GM18502 (cell line): Measurements from ENCODE around the gene LCMT2.
"Not testable (repeated sequence)": the region's sequence is repeated elsewhere in the genome, so short reads cannot be mapped to it uniquely, and the experiment has no call there.

ENCODE experiments used
- ATAC-seq: cut with Tn5 transposase; IDR thresholded peaks from one replicate; pipeline ENCODE4 v1.9.1; 2021; ENCODE audit warnings: mild to moderate bottlenecking; ENCODE audit not compliant: unreplicated experiment, poor library complexity

The LCMT2 gene

GRCh38 chr15:43316016-43316970 is 14.1 kb downstream of the LCMT2 start:
- no peak for ATAC-seq

DNA sequence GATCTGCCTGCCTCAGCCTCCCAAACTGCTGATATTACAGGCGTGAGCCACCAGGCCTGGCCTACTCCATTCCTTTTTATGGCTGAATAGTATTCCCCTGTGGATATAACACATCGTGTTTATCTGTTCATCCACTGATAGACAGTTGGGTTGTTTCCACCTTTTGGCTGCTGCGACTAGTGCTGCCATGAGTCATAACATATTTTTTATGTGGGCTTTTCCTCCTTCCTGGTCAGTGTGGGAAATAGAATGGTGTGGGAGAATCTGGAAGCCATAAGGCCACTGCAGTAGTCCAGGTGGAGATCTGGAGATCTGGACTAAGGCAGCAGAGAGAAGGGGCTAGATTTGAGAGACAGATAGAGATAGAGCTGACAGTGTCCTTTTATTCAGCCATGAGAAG is 16.2 kb downstream of the LCMT2 start:
- ATAC-seq, result no peak

GRCh38 chr15:43312378-43312777 is 18.0 kb downstream of the LCMT2 start:
- no peak for ATAC-seq

DNA sequence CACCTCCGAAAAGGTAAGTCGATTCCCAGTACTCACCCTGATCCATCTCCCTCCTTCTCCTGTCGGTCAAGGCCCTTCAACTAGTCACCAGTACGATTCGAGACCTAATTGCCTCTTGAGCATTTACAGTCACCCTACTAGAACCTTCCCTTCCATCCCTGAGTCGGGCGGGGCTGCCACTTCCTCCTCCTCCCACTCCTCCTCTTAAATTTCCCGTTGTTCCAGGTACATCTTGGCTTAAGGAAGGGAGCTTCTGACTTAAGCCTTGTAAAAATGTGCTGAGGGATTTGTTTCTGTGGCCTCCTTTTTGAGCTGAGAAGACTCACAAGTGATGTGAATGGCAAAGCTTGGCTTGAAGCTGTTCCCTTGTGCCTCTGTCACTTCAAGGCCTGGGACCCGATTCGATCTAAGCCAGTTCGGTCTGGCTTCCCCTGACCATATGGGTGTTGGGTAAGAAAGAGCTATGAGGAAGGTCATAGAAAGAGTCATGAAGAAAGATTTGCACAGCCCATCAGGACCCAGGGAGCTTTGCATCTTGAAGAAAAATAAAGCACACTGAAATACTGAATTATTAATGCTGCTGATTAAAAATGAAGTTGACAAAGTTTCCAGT is 28.1 kb downstream of the LCMT2 start, which contains the start of gene TGM7:
TGM7 (minus strand) TSS at position 51 of the 613 bp plus-strand sequence.
- ATAC-seq, result no peak

DNA sequence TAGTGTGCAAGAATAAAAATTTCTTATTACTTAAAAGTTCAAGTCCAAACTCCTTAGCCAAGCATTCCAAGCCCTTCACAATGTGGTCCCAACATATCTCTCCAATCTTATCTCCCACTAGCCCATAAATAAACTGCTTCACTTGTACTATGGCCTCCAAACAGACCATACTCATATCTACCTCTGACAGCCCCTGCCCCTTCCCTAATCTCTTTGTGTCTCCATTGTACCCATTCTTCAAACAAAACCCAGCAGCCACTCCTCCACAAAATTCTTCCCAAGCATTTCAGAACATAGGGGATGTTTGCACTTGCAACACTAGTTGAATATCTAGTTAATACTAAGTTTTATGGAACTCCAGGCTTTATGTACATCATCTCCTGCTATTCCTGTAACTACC is 30.5 kb downstream of the LCMT2 start:
- ATAC-seq, result no peak

GRCh38 chr15:43299411-43299810 is 31.0 kb downstream of the LCMT2 start:
- ATAC-seq, result no peak

GRCh38 chr15:43294091-43294706 is 36.2 kb downstream of the LCMT2 start:
- ATAC-seq, result no peak

DNA sequence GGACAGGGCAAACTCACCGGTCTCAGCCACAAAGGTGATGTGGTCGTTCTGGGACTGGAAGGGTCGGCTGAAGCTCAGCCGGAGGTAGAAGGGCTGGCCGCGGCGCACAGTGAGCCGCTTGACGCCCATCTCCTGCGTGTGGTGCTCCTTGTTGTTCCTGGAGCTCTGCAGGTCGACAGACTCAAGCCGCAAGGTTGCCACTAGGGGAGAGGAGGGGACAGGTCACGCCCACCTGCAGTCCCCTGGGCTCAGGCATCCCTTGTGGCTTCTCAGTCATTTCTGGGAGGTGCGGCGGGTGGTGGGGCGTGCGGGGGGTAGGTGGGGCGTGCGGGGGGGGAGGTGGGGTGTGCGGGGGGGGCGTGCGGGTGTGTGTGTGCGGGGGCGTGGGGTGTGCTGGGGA is 36.9 kb downstream of the LCMT2 start:
- no peak for ATAC-seq

GRCh38 chr15:43292375-43293078 is 37.8 kb downstream of the LCMT2 start:
- ATAC-seq, result no peak

DNA sequence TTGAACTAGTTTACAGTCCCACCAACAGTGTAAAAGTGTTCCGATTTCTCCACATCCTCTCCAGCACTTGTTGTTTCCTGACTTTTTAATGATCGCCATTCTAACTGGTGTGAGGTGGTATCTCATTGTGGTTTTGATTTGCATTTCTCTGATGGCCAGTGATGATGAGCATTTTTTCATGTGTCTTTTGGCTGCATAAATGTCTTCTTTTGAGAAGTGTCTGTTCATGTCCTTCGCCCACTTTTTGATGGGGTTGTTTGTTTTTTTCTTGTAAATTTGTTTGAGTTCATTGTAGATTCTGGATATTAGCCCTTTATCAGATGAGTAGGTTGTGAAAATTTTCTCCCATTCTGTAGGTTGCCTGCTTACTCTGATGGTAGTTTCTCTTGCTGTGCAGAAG is 40.7 kb downstream of the LCMT2 start:
- not testable (repeated sequence) for ATAC-seq

DNA sequence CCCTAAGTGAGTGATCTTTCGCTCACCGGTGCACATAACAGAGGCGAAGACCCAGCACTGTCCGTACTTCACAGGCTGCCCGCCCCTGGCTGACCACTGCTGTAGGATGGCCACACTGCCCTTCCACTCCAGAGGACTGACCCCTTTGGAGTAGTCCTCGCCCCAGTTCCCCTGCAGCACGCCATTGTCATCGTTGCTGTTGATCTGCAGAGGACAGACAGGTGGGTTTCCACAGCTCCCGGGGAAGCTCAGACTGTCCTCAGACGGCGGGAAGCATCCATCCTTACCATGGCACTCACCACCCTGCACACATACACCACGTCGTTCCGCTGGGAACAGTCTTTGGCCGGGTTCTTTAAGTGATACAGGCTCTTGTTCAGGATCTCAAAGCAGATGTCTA is 43.1 kb downstream of the LCMT2 start:
- ATAC-seq, result no peak

DNA sequence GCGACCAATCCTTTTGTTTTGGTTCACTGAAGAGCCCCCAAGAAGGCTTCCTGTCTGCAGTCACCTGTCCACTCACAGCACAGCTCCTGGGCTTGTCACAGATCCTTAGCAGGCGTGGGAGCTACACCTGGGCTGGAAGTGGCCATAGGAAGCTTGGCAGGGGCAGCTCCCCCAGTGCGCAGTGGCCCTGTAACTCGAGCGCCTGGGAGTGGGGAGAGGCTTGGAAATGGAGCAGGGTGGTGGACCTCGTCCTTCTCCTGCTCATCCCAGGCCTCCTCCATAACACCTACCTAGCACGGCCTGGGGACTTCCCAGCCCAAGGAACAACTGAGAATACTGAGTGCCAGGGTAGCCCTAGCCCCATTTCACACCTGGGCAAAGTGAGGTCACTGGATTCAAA is 44.3 kb downstream of the LCMT2 start:
- no peak for ATAC-seq

- no peak for ATAC-seq
Observed at GRCh38 chr15:43285609-43286037, 44.8 kb downstream of the LCMT2 start.

DNA sequence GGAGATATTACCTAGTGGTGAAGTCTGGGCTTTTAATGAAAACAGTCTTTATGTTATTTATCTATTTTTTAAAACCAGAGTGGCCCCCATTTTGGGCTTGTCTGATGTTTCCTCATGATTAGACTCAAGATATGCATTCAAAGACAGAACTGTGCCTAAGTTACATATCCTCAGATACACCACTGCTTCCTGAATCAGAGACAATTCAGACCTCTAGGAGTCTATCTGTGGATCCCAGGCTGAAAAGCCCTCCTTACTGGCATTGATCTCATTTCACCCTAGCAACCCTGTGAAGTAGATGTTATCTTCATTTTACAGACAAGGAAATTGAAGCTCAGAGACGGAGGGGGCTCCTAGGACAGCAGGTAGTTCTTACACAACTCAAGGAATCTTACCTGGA is 46.8 kb downstream of the LCMT2 start:
- no peak for ATAC-seq

DNA sequence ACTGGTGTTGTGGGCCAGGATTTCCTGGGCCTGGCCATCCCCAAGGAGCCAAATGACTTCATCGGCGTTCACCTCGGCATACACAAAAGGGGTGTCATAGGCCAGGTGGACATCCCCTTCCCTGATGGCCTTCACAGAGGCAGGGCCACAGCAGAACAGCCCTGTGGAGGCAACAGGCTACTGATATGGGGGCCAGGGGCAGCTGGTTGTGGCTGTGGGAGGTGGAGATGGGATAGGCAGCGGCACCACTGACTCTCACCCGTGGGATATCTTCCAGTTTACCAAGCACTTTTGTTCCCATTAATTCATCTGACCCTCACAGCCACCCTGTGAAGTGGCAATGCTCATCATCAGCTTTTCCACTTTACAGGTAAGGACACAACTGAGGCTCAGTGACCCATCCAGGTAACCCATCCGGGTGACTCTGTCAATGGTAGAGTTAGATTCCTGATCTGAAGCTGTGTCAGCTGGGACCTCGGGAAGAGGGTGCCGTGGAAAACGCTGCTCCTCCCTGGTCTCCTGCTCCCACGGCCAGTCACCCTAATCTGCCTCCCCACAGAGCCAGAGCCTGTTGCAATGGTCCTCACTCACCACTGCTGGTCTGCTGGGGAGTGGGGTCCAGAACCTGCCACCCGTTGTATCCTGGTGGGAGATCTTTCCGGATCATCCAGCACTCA is 48.3 kb downstream of the LCMT2 start:
- ATAC-seq, result no peak

GRCh38 chr15:43280996-43281395 is 49.4 kb downstream of the LCMT2 start:
- ATAC-seq, result no peak

DNA sequence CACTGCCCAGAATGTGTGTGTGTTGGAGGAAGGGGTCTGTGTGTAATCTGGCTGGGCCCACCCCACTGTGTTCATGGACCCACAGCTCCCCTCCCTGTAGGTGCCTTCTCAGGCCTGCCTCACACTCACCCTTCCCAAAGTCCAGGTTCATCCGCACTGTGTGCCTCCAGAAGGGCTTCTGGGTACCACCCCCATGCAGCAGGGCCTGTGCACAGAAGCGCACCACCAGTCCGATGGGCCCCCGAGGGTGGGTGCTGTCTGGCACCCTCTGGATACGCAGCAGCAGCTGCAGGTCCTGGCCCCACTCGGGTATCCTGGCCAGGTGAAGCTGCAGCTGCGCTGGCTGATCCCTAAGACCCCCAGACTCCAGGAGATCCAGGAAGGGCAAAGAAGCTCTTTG is 50.9 kb downstream of the LCMT2 start:
- ATAC-seq, result no peak

DNA sequence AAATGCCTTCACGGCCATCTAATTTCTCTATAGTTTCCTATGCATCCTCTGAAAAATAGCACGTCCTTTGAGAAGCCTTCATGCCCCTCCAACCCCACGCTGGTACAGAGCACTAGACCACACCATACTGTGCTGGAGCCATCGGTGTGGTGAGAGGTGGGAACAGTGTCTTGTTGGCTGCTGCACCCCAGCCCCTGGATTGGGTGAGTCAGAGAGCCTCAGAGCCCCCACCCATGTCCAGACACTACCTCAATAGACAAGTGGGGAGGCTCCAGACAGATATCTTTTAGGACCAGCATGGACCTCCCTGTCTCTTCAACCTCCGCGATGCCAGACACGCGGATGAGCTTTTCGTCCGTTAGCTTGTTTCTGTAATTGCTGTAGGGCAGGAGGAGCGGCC is 51.5 kb downstream of the LCMT2 start:
- no peak for ATAC-seq

DNA sequence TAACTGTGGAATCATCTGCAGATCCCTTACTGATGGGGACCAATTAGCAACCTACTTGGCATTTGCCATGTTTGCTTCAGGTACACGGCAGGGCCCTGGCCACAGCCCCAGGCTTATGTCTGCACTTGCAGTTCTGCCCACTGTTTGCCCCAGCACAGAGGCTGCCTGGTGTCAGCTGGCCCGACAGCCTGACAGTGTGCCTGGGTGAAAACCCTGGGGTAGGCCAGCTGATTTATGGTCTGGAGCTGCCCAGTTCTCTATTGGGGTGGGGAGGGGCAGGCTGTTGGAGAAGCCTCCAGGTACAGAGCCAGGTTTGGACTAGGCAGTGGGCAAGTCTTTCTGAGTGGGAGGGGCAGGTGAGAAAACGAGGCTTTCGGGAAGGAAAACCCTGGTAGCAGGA is 52.5 kb downstream of the LCMT2 start:
- ATAC-seq, result no peak

DNA sequence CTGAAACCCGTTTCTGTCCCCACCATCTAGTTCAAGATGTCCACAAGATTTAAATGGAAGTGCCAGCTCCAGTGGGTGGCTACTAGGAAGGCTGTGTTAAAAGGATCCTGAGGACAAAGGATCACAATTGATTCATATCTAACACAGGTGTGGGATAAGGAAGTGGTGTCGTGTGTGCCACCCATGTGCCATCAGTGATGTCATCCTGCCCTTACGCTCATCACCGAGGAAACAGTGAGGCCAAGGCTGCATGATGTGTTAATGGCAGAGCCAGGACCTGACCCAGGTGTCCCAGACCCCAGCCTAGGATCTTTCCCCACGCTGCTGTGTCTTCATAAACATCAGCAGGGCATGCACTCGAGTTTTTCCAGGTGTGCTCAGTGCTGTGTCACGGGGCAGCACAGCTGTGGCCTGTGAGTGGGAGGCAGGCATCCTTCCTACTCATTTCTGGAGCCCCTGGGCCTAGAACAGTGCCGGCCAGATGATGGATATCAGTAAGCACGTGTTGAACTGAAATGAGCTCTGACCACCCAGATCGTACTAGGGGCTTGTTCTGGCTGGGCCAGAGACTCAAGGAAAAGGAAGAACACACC is 53.0 kb downstream of the LCMT2 start:
- no peak for ATAC-seq
